Aorta (tissue), 5 donors: ENCODE data around the gene USF1. TPM values are rescaled to one million over a fixed set of nuclear protein-coding genes. Genes with fewer than 3 reads are reported as not detected.

Source experiments
- ATAC-seq: fragments of 200-7000 bp; cut with Tn5 transposase; one replicate; pipeline ENCODE4 v1.9.1; 2022; ENCODE audit warnings: moderate library complexity; ENCODE audit not compliant: low FRiP score
- DNase-seq, 2 donors: peaks; one replicate each; pipeline ENCODE4 v3.0.0-alpha.2; 2020
- H3K27ac ChIP-seq, 2 donors: one replicate each; pipeline ENCODE4 v1.5.1; 2013; ENCODE audit warnings: low read length in 2 of 2, mild to moderate bottlenecking in 2 of 2, moderate library complexity in 2 of 2, control low read depth in 1 of 2, inconsistent platforms in 1 of 2, low read depth in 1 of 2
- H3K27me3 ChIP-seq, 2 donors: one replicate each; pipeline ENCODE4 v1.6.1; 2013; ENCODE audit warnings: control low read depth in 1 of 2, low read length in 1 of 2, mild to moderate bottlenecking in 1 of 2, moderate library complexity in 1 of 2; ENCODE audit not compliant: insufficient read depth in 2 of 2, control insufficient read depth in 1 of 2
- H3K36me3 ChIP-seq, 2 donors: one replicate each; pipeline ENCODE4 v1.6.1; 2013; ENCODE audit warnings: control low read depth in 1 of 2, low read length in 1 of 2, mild to moderate bottlenecking in 1 of 2; ENCODE audit not compliant: insufficient read depth in 2 of 2, control insufficient read depth in 1 of 2
- H3K4me1 ChIP-seq, 2 donors: one replicate each; pipeline ENCODE4 v1.6.1; 2013; ENCODE audit warnings: low read length in 2 of 2, control low read depth in 1 of 2, mild to moderate bottlenecking in 1 of 2, moderate library complexity in 1 of 2; ENCODE audit not compliant: insufficient read depth in 2 of 2, control insufficient read depth in 1 of 2
- H3K4me3 ChIP-seq, 2 donors: one replicate each; pipeline ENCODE4 v1.5.1; 2013; ENCODE audit warnings: low read length in 2 of 2, control low read depth in 1 of 2, mild to moderate bottlenecking in 1 of 2
- H3K9me3 ChIP-seq: one replicate; pipeline ENCODE4 v1.6.1; 2013; ENCODE audit warnings: mild to moderate bottlenecking, low read length; ENCODE audit not compliant: control insufficient read depth
- WGBS, 2 donors: extraction: QIAGEN DNeasy Blood & Tissue Kit; methylation state at CpG; one replicate each; pipeline ENCODE4 v1.1.7; 2013; 5-methylcytosine and 5-hydroxymethylcytosine counted together
- intact Hi-C, 2 donors: fragments of 100-400 bp; cut with DNase I; formaldehyde crosslinking; loops; one replicate each; pipeline versions ENCODE4 v1.14.2 to v1.15.0; 2022
- polyA plus RNA-seq, 2 donors: library from polyadenylated mRNA; stranded (reverse); fragments of 200-250 nt; gene quantifications; one replicate each; pipeline ENCODE4 v1.2.3, GENCODE V29; 2013
- total RNA-seq, 2 donors: library from RNA; stranded (reverse); fragmentation: NEBNext Ultra II Directional; extraction: Animal tissue kit (Norgen Biotek cat#: 25700); gene quantifications; one replicate each; pipeline ENCODE4 v1.2.1, GENCODE V29; 2021
- donor health status: healthy with polysubstance abuse.
- donor health status: Bipolar disorder and iron deficiency.
- donor health status: DM: no; HTN: no; CAD: no.
- donor health status: DM: no; HTN: no; CAD: no.
- donor health status: DM: yes; HTN: yes; CAD: no.

USF1 gene
- total and polyA plus RNA-seq, 4 donors, result 33.8 to 124 (median 54.6) TPM

DNA sequence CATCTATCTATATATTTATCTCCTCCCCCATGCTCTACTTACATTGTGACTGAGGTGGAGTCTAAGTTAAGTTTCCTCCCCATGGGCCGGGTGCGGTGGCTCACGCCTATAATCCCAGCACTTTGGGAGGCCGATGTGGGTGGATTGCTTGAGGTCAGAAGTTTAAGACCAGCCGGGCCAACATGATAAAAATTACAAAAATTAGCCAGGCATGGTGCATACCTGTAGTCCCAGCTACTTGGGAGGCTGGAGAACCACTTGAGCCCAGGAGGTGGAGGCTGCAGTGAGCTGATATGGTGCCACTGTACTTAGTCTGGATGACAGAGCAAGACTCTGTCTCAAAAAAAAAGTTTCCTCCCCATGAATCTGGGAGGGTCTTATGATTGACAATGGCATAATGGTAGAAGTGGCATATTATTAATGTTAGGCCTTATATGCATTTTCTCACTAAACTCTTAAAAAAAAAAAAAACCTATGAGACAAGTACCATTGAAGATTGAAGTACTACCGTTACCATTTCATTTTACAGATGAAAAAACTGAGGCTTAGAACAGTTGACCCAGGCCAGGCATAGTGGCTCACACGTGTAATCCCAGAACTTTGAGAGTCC, 36.1 kb downstream of the USF1 start:
- 90 to 92% methylated on average over 7 of the region's 7 CpGs for WGBS, 2 donors
- ATAC-seq (no peak), DNase-seq (no peak)
- H3K27ac ChIP-seq, result no peak overlapping the region
- intact Hi-C loops, result no loop called here
- no peaks in the 10 kb centered on the region for H3K36me3 ChIP-seq
- H3K27me3 ChIP-seq, result no peaks in the 10 kb centered on the region
- no peak overlapping the region for H3K4me3 ChIP-seq
- no peaks in the 10 kb centered on the region for H3K4me1 ChIP-seq
- H3K9me3 ChIP-seq, result no peaks in the 10 kb centered on the region

DNA sequence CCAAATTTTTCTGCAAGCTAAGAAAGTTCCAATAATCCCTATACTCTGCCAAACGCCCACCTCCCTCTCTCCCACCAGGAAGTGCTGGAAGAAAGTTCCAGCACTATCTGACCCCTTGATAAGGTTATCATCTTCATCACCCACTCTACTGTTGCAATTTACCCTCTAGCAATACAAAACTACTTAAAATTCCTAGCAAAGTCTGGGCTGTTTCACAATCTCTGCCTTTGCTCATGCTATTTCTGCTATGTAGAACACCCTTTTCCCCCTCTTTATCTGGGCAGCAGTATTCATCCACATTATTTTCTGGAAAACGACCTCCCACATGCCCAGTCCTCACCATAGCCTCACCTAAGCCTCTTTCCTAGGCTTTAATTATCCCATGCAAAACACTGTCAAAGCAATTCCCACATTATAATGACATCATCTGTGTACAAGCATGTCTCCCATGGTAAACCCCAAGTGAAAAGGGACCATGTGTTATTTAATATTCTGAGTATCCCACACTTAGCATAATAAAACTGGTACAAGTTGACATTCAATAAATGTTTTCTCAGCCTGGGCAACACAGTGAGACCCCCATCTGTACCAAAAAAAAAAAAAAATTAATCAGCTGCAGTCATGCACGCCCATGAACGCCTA, 36.8 kb downstream of the USF1 start:
- DNase-seq (no peak), ATAC-seq (no peak)
- 70 to 76% methylated on average over 4 of the region's 4 CpGs for WGBS, 2 donors
- Histone ChIP-seq H3K4me1 (no peaks in the 10 kb centered on the region), H3K4me3 (no peak overlapping the region), H3K27me3 (no peaks in the 10 kb centered on the region), H3K9me3 (no peaks in the 10 kb centered on the region), H3K36me3 (no peaks in the 10 kb centered on the region), H3K27ac (no peak overlapping the region)
- intact Hi-C loops, result no loop called here

DNA sequence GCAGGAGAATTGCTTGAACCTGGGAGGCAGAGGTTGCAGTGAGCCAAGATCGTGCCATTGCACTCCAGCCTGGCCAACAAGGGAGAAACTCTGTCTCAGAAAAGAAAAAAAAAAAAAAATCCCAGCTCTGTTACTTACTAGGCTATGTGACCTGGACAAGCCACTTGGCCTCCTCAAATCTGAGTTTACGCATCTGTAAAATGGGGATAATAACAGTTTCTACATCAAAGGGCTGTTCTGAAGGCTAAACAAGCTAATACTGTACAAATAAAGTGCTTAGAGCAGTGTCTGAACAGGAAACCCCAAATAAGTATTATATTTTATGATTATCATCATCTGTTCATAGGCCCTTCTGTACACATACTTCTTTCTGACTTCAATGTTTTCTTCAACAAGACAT, 38.4 kb downstream of the USF1 start:
- Histone ChIP-seq H3K27ac (no peak overlapping the region), H3K9me3 (no peaks in the 10 kb centered on the region), H3K4me1 (no peaks in the 10 kb centered on the region), H3K4me3 (no peak overlapping the region), H3K36me3 (no peaks in the 10 kb centered on the region), H3K27me3 (no peaks in the 10 kb centered on the region)
- WGBS, 2 donors, result 97 to 100% methylated on average over 2 of the region's 2 CpGs
- no peak for ATAC-seq
- no peak for DNase-seq
- intact Hi-C loops, result no loop called here

DNA sequence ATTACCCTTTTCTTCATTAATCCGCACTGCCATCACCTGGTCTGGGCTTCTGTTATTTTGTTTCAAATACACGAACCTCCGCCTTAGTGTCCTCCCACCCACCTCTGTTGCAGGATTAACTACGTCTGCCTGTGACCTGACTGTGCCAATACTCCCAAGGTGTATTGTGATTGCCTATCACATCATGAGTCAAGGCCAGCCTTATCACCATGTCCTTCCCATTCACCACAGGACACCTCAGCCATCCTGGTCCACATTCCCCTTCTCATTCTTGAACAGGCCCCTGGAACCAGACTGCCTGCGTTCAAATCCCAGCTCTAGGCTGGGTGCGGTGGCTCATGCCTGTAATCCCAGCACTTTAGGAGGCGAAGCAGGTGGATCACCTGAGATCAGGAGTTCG, 39.2 kb downstream of the USF1 start:
- Histone ChIP-seq H3K9me3 (no peaks in the 10 kb centered on the region), H3K27me3 (no peaks in the 10 kb centered on the region), H3K4me3 (no peak overlapping the region), H3K36me3 (no peaks in the 10 kb centered on the region), H3K4me1 (no peaks in the 10 kb centered on the region), H3K27ac (no peak overlapping the region)
- 93 to 94% methylated on average over 8 of the region's 8 CpGs for WGBS, 2 donors
- no peak for DNase-seq
- ATAC-seq, result no peak
- intact Hi-C loops, result no loop called here

DNA sequence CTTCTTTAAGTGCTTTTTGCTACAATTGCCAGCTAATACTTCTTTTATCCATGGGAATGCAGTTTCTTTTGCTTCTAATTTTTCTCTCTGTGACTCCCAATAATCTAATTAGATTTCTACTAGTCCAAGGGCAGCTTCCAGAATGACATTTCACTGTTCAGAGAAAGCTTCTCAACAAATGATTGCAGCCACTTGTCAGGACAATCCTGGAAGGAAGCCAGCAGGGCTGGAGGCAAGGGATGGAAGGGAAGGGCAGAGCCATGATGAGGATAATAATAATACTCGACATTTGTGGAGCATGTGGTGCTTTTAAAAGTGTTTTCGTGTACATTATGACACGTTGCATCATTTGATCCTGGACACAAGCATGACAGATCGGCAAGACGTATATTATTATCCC, 44.3 kb downstream of the USF1 start:
- intact Hi-C loops, result no loop called here
- no peak for ATAC-seq

DNA sequence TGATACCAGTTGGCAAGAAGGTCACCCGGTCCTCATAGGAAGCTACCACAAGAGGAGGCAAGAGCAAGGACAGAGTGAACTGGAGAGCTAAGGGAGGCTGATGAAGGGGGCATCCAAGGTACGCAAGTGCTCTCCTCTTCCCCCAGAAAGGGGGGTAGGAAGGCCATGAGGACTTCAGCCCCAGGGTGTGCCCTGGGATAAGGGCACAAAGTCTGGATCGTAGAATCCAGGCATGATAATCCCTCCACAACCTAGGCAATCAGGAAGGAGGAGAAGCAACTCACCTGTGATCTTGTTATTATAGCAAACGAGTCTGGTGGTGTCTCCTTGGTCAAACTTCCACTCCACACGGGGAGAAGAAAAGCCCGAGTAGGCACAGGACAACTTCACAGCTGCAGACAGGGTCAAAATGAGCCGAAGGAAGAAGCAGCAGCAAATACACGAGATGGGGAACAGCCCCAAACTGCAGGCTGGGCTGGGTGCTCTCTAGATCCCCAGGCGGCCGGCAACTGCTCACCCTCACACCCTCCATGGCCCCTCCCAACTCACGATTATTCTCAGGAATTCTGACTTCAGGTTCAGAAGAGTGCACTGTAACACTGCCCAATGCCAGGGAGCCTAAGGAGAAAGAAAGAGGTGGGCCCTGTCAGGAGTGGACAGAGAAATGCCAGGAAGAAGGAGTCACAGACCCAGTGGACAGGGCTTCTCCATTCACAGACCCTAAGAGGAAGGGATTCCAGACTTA, 44.9 kb downstream of the USF1 start:
- 78 to 82% methylated on average over 11 of the region's 11 CpGs for WGBS, 2 donors
- Histone ChIP-seq H3K36me3 (peaks cover 0 to 3% of the 10 kb centered on the region in 2 donors), H3K9me3 (no peaks in the 10 kb centered on the region), H3K4me1 (no peaks in the 10 kb centered on the region), H3K27me3 (no peaks in the 10 kb centered on the region), H3K4me3 (no peak overlapping the region), H3K27ac (no peak overlapping the region)
- intact Hi-C loops, result no loop called here
- no peak for ATAC-seq
- no peak for DNase-seq

More for the DNA sequence above, 44.3 kb downstream of the USF1 start:
- 80 to 81% methylated on average over 5 of the region's 5 CpGs for WGBS, 2 donors
- H3K4me3 ChIP-seq, result no peak overlapping the region
- H3K27ac ChIP-seq, result no peak overlapping the region
- no peak for DNase-seq
- H3K4me1 ChIP-seq, result no peaks in the 10 kb centered on the region
- no peaks in the 10 kb centered on the region for H3K27me3 ChIP-seq
- no peaks in the 10 kb centered on the region for H3K9me3 ChIP-seq
- peaks cover 0 to 3% of the 10 kb centered on the region in 2 donors for H3K36me3 ChIP-seq

DNA sequence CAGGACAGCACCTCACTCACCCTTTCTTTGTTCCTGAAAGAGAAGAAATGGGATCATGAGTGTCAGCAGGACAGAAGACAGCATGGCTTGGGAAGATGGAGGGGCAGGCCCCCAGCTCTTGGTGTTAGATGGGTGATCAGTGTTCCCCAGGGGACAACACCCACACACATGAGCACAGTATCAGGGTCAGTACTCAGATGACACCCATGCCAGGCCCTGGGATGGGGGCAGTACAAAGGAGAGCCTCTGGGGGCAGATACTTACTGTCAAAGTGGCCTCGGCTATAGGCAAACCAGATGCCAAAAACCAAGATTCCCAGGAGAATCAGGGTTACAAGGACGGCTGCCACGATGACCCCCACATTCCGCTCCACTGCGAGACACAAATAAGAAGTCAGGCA, 46.4 kb downstream of the USF1 start:
- Histone ChIP-seq H3K4me1 (no peaks in the 10 kb centered on the region), H3K27ac (no peak overlapping the region), H3K9me3 (no peaks in the 10 kb centered on the region), H3K36me3 (peaks cover 0 to 3% of the 10 kb centered on the region in 2 donors), H3K4me3 (no peak overlapping the region), H3K27me3 (no peaks in the 10 kb centered on the region)
- 89 to 90% methylated on average over 5 of the region's 5 CpGs for WGBS, 2 donors
- ATAC-seq (no peak), DNase-seq (no peak)
- intact Hi-C loops, result loop anchor here (5.0 kb wide), 3 partner anchors 93 to 272 kb away; partner anchors contain the start of gene KLHDC9 (in 1 of the 2)

DNA sequence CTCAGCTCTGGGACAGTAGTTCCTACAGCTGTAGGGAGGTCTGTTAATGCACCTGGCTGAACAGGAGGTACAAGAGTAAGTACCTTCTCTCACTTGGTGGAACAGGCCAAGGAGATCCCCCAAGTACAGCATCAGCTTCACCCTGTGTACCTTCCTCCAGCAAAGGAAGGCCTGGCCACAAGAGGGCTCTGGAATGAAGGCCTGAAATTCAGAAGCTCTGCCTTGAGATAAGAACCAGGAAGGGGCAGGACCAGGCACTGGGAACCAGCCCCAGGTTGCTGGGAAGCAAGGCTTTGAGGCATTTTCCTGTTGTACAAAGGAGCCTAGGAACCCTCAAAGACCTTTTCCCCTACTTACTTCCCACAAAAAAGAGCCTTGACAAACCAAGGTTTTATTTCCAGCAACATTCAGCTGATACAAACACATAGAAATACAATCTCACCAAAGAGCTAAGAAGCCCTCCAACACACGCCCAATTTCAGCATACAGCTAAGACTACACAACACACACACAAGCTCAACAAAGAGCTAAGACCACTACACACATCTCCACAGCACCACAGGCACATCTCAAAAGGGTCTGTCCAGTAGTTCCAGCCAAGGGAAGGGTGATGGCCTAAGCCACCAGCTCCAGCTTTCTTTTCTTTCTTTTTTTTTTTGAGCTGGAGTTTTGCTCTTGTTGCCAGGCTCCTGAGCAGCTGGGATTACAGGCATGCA, 48.3 kb downstream of the USF1 start:
- 73 to 76% methylated on average over 1 of the region's 1 CpG for WGBS, 2 donors
- DNase-seq, result peak in 1 of 2 donors; percentile 74
- ATAC-seq, result peak; percentile 90
- Histone ChIP-seq H3K27ac (no peak overlapping the region), H3K4me3 (no peak overlapping the region), H3K27me3 (no peaks in the 10 kb centered on the region), H3K4me1 (no peaks in the 10 kb centered on the region), H3K36me3 (peaks cover 0 to 3% of the 10 kb centered on the region in 2 donors), H3K9me3 (no peaks in the 10 kb centered on the region)
- intact Hi-C loops, result loop anchor here (5.0 kb wide), 3 partner anchors 95 to 270 kb away; partner anchors contain the start of gene KLHDC9 (in 1 of the 2)
